ENCODE measurements around the gene SLCO3A1.
A peak's percentile ranks its signal among the peaks of the same experiment; 100 is the strongest.

The SLCO3A1 gene

GRCh38 chr15:91885714-91886270 is 32.3 kb downstream of the SLCO3A1 start:
- no peak overlapping the region for H3K4me3 ChIP-seq (ENCODE audit: low read length)
- TF ChIP-seq CTCF (conservative IDR thresholded peaks at IDR 0.05; ENCODE audit: low read depth, low read length), result peak; percentile 3
- no peak for DNase-seq (ENCODE audit: low read depth)

GRCh38 chr15:91886878-91887277 is 33.4 kb downstream of the SLCO3A1 start:
- DNase-seq (ENCODE audit: low read depth), result no peak
- no peak overlapping the region for H3K4me3 ChIP-seq (ENCODE audit: low read length)
- no peak for TF ChIP-seq CTCF (conservative IDR thresholded peaks at IDR 0.05; ENCODE audit: low read depth, low read length)

DNA sequence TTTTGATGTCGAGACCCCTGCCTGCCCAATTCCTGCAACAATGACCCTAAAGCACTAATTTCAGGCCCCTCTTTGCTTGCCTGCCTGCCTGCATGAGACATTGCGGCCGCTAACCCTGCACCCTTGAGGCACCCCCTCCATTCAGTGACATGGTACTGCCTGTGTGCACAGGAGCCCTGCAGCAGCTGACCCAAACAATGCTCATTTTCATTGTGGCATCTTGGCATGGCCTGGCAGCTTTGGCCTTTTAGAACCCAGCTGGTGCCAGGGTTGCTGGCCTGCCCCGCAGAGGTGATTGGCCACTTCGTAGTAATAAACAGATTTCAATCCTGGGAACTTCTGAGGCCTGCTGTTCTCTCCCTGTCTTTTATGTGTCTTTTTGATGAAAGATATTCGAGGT is 33.8 kb downstream of the SLCO3A1 start:
- no peak for DNase-seq (ENCODE audit: low read depth)
- TF ChIP-seq CTCF (conservative IDR thresholded peaks at IDR 0.05; ENCODE audit: low read depth, low read length), result no peak
- H3K4me3 ChIP-seq (ENCODE audit: low read length), result no peak overlapping the region

- H3K4me3 ChIP-seq (ENCODE audit: low read length), result no peak overlapping the region
- TF ChIP-seq CTCF (conservative IDR thresholded peaks at IDR 0.05; ENCODE audit: low read depth, low read length), result no peak
- DNase-seq (ENCODE audit: low read depth), result no peak
Measured at GRCh38 chr15:91887921-91888373, 34.4 kb downstream of the SLCO3A1 start.

GRCh38 chr15:91889111-91889815 is 35.8 kb downstream of the SLCO3A1 start:
- H3K4me3 ChIP-seq (ENCODE audit: low read length), result no peak overlapping the region
- no peak for DNase-seq (ENCODE audit: low read depth)
- TF ChIP-seq CTCF (conservative IDR thresholded peaks at IDR 0.05; ENCODE audit: low read depth, low read length), result no peak

- TF ChIP-seq CTCF (conservative IDR thresholded peaks at IDR 0.05; ENCODE audit: low read depth, low read length), result no peak
- DNase-seq (ENCODE audit: low read depth), result no peak
- H3K4me3 ChIP-seq (ENCODE audit: low read length), result no peak overlapping the region
Measured at GRCh38 chr15:91890614-91891013, 37.1 kb downstream of the SLCO3A1 start.

DNA sequence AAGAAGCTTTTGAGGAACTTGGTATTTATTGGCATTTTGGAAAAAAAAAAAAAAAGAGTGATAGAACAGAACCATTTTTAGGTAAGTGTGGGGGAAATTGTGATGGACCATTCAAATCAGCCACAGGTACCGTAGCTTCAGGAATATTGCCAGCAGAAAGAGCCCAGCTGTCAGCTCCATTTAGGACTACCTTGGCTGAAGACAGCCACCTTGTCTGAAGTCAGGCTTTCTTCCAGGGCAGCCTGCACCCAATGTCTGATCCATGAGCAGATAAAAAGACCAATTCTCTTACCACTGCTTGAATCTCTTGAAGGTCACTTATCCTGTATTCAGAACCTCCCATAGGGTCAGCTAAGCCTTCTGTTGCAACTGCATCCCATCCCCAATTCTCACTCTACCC is 37.6 kb downstream of the SLCO3A1 start:
- TF ChIP-seq CTCF (conservative IDR thresholded peaks at IDR 0.05; ENCODE audit: low read depth, low read length), result no peak
- no peak overlapping the region for H3K4me3 ChIP-seq (ENCODE audit: low read length)
- no peak for DNase-seq (ENCODE audit: low read depth)

Measured in retinal pigment epithelial cell (primary cell).